ENCODE measurements around the gene SLC25A5. TPM values are rescaled to one million over a fixed set of nuclear protein-coding genes. Genes with fewer than 3 reads are reported as not detected.

SLC25A5 gene
- total and polyA plus RNA-seq, 2 experiments from 2014 or later, result 348 to 451 TPM

DNA sequence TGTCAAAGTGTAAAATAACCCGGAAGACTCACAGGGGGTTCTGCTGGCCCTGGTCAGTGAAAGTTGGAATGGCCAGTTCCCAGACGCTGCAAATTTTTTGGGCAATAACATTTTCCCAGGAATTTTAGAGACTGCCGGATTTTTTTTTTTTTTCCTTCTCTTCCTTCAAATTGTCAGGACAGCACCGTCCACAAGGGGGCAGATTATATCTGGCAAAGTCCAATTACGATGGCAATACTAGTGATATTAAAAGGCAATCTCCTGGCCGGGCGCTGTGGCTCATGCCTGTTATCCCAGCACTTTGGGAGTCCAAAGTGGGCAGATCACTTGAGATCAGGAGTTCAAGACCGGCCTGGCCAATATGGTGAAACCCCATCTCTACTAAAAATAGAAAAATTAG lies 20.5 kb downstream of the SLC25A5 start:
- H3K79me2 ChIP-seq (replicated peaks; ENCODE audit: insufficient read depth), result no peaks in the 10 kb centered on the region
- no peaks in the 10 kb centered on the region for H3K4me1 ChIP-seq (ENCODE audit: insufficient read depth)
- H3K27ac ChIP-seq (ENCODE audit: low read depth), result no peak overlapping the region
- no peaks in the 10 kb centered on the region for H3K27me3 ChIP-seq (ENCODE audit: insufficient read depth)
- no peaks in the 10 kb centered on the region for H3K27me3 Mint-ChIP-seq (ENCODE audit: insufficient read depth, low read depth, poor library complexity)
- H3K36me3 Mint-ChIP-seq (ENCODE audit: low read depth), result no peaks in the 10 kb centered on the region
- DNase-seq (ENCODE audit: low spot score), result peak; percentile 63
- no peak overlapping the region for H3K4me3 ChIP-seq
- no peaks in the 10 kb centered on the region for H3K9me2 ChIP-seq (ENCODE audit: insufficient read depth)
- H3K4me3 Mint-ChIP-seq, result no peak overlapping the region
- no peaks in the 10 kb centered on the region for H3F3A ChIP-seq (replicated peaks; ENCODE audit: low read depth)
- H3K9me3 Mint-ChIP-seq, result no peaks in the 10 kb centered on the region; the same call in 2 of the 3 replicates
- H3K36me3 ChIP-seq (ENCODE audit: insufficient read depth), result no peaks in the 10 kb centered on the region
- no peak overlapping the region for H2AFZ ChIP-seq
- TF ChIP-seq, protein P1, sequence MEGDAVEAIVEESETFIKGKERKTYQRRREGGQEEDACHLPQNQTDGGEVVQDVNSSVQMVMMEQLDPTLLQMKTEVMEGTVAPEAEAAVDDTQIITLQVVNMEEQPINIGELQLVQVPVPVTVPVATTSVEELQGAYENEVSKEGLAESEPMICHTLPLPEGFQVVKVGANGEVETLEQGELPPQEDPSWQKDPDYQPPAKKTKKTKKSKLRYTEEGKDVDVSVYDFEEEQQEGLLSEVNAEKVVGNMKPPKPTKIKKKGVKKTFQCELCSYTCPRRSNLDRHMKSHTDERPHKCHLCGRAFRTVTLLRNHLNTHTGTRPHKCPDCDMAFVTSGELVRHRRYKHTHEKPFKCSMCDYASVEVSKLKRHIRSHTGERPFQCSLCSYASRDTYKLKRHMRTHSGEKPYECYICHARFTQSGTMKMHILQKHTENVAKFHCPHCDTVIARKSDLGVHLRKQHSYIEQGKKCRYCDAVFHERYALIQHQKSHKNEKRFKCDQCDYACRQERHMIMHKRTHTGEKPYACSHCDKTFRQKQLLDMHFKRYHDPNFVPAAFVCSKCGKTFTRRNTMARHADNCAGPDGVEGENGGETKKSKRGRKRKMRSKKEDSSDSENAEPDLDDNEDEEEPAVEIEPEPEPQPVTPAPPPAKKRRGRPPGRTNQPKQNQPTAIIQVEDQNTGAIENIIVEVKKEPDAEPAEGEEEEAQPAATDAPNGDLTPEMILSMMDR (conservative IDR thresholded peaks at IDR 0.05; ENCODE audit: low read depth in 2 of 2), result peak; percentile 57 to 60
- TF ChIP-seq NANOG (IDR thresholded peaks at IDR 0.05; ENCODE audit: borderline replicate concordance), result no peak
- H3K4me1 Mint-ChIP-seq, result no peaks in the 10 kb centered on the region
- no peak; the same call in 2 of the 3 replicates for ATAC-seq
- H3K4me2 ChIP-seq, result no peak overlapping the region
- H4K20me1 ChIP-seq (replicated peaks; ENCODE audit: insufficient read depth), result no peaks in the 10 kb centered on the region
- H3K27ac Mint-ChIP-seq, result no peak overlapping the region

DNA sequence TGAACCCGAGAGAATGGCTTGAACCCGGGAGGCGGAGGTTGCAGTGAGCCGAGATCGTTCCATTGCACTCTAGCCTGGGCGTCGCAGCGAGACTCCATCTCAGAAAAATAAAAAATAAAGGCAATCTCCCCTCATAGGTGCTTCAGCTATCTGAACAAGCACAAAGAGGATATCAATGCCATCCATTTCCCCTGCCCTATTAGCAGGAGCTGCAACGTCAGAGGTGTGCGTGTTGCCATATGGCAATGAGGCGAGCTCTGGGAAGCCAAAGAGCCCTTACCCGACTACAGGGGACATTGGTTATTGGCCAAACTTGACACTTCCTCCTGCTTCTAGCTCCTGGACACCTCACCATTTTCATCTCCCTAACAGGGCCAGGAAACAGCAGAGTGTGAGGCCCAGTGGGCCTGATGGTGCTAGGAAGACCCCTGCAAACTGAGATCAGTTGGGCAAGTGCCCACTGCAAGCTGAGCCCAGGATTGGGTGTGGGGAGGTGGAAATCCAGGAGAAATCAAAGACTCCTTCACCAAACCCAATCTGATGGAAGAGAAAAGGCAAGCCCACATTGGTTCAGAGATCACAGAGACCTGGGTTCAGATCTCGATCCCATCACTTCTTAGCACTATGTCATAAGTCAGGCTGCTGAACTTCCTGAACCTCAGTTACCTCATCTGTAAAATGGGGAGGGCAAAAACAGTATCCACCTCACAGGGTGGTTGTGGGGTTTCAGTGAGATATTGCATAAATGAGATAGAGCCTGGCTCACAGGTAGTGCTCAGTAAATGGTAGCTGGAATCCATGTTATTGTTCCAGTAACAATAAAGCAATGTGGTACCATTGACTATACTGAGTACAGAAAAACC lies 21.2 kb downstream of the SLC25A5 start:
- Mint-ChIP-seq H3K4me3 (no peak overlapping the region), H3K27ac (no peak overlapping the region), H3K27me3 (ENCODE audit: insufficient read depth, low read depth, poor library complexity) (no peaks in the 10 kb centered on the region), H3K9me3 (no peaks in the 10 kb centered on the region; the same call in 2 of the 3 replicates), H3K36me3 (ENCODE audit: low read depth) (no peaks in the 10 kb centered on the region), H3K4me1 (no peaks in the 10 kb centered on the region; the same call in 2 of the 3 replicates)
- Histone ChIP-seq H2AFZ (no peak overlapping the region), H3K9me2 (ENCODE audit: insufficient read depth) (no peaks in the 10 kb centered on the region), H3K27me3 (ENCODE audit: insufficient read depth) (no peaks in the 10 kb centered on the region), H3K4me1 (ENCODE audit: insufficient read depth) (no peaks in the 10 kb centered on the region), H3K4me2 (no peak overlapping the region), H4K20me1 (replicated peaks; ENCODE audit: insufficient read depth) (no peaks in the 10 kb centered on the region), H3K4me3 (no peak overlapping the region), H3F3A (replicated peaks; ENCODE audit: low read depth) (no peaks in the 10 kb centered on the region), H3K27ac (ENCODE audit: low read depth) (no peak overlapping the region), H3K79me2 (replicated peaks; ENCODE audit: insufficient read depth) (no peaks in the 10 kb centered on the region), H3K36me3 (ENCODE audit: insufficient read depth) (no peaks in the 10 kb centered on the region)
- ATAC-seq (no peak), DNase-seq (ENCODE audit: low spot score) (no peak)
- TF ChIP-seq CREB1 (CRISPR knock-in tag; IDR thresholded peaks at IDR 0.05; ENCODE audit: low read depth) (no peak), POLR2AphosphoS5 (IDR thresholded peaks at IDR 0.05; ENCODE audit: low read depth) (no peak), NANOG (IDR thresholded peaks at IDR 0.05; ENCODE audit: borderline replicate concordance) (no peak), STAT1 (IDR thresholded peaks at IDR 0.05; ENCODE audit: unreplicated experiment) (no peak), ZNF331 (CRISPR knock-in tag; IDR thresholded peaks at IDR 0.05; ENCODE audit: low read depth) (no peak)
- TF ChIP-seq, protein P1 (conservative IDR thresholded peaks at IDR 0.05; ENCODE audit: low read depth in 2 of 2), result no peak
- TF ChIP-seq, protein P2, sequence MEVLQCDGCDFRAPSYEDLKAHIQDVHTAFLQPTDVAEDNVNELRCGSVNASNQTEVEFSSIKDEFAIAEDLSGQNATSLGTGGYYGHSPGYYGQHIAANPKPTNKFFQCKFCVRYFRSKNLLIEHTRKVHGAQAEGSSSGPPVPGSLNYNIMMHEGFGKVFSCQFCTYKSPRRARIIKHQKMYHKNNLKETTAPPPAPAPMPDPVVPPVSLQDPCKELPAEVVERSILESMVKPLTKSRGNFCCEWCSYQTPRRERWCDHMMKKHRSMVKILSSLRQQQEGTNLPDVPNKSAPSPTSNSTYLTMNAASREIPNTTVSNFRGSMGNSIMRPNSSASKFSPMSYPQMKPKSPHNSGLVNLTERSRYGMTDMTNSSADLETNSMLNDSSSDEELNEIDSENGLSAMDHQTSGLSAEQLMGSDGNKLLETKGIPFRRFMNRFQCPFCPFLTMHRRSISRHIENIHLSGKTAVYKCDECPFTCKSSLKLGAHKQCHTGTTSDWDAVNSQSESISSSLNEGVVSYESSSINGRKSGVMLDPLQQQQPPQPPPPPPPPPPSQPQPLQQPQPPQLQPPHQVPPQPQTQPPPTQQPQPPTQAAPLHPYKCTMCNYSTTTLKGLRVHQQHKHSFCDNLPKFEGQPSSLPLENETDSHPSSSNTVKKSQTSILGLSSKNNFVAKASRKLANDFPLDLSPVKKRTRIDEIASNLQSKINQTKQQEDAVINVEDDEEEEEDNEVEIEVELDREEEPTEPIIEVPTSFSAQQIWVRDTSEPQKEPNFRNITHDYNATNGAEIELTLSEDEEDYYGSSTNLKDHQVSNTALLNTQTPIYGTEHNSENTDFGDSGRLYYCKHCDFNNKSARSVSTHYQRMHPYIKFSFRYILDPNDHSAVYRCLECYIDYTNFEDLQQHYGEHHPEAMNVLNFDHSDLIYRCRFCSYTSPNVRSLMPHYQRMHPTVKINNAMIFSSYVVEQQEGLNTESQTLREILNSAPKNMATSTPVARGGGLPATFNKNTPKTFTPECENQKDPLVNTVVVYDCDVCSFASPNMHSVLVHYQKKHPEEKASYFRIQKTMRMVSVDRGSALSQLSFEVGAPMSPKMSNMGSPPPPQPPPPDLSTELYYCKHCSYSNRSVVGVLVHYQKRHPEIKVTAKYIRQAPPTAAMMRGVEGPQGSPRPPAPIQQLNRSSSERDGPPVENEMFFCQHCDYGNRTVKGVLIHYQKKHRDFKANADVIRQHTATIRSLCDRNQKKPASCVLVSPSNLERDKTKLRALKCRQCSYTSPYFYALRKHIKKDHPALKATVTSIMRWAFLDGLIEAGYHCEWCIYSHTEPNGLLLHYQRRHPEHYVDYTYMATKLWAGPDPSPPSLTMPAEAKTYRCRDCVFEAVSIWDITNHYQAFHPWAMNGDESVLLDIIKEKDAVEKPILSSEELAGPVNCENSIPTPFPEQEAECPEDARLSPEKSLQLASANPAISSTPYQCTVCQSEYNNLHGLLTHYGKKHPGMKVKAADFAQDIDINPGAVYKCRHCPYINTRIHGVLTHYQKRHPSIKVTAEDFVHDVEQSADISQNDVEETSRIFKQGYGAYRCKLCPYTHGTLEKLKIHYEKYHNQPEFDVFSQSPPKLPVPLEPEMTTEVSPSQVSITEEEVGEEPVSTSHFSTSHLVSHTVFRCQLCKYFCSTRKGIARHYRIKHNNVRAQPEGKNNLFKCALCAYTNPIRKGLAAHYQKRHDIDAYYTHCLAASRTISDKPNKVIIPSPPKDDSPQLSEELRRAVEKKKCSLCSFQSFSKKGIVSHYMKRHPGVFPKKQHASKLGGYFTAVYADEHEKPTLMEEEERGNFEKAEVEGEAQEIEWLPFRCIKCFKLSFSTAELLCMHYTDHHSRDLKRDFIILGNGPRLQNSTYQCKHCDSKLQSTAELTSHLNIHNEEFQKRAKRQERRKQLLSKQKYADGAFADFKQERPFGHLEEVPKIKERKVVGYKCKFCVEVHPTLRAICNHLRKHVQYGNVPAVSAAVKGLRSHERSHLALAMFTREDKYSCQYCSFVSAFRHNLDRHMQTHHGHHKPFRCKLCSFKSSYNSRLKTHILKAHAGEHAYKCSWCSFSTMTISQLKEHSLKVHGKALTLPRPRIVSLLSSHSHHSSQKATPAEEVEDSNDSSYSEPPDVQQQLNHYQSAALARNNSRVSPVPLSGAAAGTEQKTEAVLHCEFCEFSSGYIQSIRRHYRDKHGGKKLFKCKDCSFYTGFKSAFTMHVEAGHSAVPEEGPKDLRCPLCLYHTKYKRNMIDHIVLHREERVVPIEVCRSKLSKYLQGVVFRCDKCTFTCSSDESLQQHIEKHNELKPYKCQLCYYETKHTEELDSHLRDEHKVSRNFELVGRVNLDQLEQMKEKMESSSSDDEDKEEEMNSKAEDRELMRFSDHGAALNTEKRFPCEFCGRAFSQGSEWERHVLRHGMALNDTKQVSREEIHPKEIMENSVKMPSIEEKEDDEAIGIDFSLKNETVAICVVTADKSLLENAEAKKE (CRISPR knock-in tag; IDR thresholded peaks at IDR 0.05), result no peak
- TF ChIP-seq, protein P3, sequence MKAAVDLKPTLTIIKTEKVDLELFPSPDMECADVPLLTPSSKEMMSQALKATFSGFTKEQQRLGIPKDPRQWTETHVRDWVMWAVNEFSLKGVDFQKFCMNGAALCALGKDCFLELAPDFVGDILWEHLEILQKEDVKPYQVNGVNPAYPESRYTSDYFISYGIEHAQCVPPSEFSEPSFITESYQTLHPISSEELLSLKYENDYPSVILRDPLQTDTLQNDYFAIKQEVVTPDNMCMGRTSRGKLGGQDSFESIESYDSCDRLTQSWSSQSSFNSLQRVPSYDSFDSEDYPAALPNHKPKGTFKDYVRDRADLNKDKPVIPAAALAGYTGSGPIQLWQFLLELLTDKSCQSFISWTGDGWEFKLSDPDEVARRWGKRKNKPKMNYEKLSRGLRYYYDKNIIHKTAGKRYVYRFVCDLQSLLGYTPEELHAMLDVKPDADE (IDR thresholded peaks at IDR 0.05), result no peak
